ENCODE data around the gene XIST. TPM values are rescaled to one million over a fixed set of nuclear protein-coding genes. Genes with fewer than 3 reads are reported as not detected.

XIST gene
- total RNA-seq, 1 experiment from 2014 or later, result 1.0 TPM

DNA sequence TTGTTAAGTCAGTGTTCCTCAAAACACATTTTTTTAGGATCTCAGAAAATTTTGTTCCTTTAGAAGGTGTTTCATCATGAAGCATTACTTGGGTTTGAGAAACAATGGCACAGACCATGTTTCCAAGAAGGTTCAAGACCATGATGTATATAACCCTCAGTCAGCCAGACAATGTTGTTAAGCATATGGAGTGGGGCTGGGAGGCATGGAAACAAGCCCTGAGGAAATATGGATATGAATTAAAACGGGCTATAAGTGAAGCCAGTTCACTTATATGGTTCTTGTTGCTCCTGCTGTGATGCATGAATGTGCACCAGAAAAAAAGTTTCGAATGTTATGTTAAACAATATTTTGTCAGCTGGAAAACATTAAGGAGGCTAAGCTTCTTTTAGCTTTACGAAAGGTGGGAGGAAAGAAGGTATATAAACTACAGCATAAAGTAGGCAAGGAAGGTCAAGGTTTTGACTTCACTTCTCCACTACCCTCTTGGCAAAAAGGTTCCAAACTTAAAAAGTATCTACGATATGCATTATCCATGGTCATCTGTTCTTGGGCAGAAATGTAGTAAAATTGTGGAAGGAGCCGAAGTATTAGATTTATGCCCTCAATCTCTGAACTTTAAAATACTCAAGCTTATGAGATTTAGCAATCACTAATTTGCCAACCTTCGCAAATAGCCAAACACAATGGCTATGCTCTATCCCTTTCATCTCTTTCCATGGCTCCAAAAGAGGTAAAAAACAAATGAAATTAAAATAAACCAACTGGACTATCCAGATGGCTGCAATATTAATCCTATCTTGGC, 12.2 kb downstream of the XIST start:
- intact Hi-C loops (cut with micrococcal nuclease), result no loop called here
- H3K9me2 ChIP-seq (ENCODE audit: insufficient read depth), result no peaks in the 10 kb centered on the region
- no peaks in the 10 kb centered on the region for H3K4me1 ChIP-seq (ENCODE audit: control insufficient read depth in 1 of 2, insufficient read depth in 2 of 2, low read length in 2 of 2)
- no peak overlapping the region for H3K4me2 ChIP-seq (ENCODE audit: low read length)
- ChIA-PET RAD21 (ENCODE audit: low non-redundant PET in 1 of 2, low total read pairs in 2 of 2, uncharacterized antibody in 2 of 2, unreplicated experiment in 2 of 2) (no interaction called here), POLR2A (no interaction called here), CTCF (no interaction called here)
- H3K79me2 ChIP-seq (ENCODE audit: insufficient read depth, low read length), result no peaks in the 10 kb centered on the region
- DNase-seq (ENCODE audit: low read depth, low spot score) (no peak), ATAC-seq (no peak)
- H4K20me1 ChIP-seq (ENCODE audit: insufficient read depth), result no peaks in the 10 kb centered on the region
- H3K27ac ChIP-seq (ENCODE audit: low read depth, low read length), result no peak overlapping the region
- TF ChIP-seq, protein P1, sequence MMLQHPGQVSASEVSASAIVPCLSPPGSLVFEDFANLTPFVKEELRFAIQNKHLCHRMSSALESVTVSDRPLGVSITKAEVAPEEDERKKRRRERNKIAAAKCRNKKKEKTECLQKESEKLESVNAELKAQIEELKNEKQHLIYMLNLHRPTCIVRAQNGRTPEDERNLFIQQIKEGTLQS (IDR thresholded peaks at IDR 0.05), result no peak
- TF ChIP-seq TCF7L2 (IDR thresholded peaks at IDR 0.05; ENCODE audit: borderline replicate concordance, extremely low read depth, insufficient read depth, insufficient read length), result no peak
- H3K36me3 ChIP-seq (ENCODE audit: control insufficient read depth in 1 of 2, insufficient read depth in 2 of 2, low read length in 2 of 2), result no peaks in the 10 kb centered on the region
- no TSS peak for BruUV-seq (replicated peaks)
- H2AFZ ChIP-seq (ENCODE audit: low read depth, low read length, poor library complexity, severe bottlenecking), result no peak overlapping the region
- no peaks in the 10 kb centered on the region for H3K27me3 ChIP-seq (ENCODE audit: insufficient read depth, low read length)
- no peak overlapping the region for H3K4me3 ChIP-seq (replicated peaks in 1 of 2; ENCODE audit: low read depth in 1 of 2, low read length in 2 of 2)
- no peak overlapping the region for H3K9ac ChIP-seq (ENCODE audit: low read length)
- no peaks in the 10 kb centered on the region for H3K9me3 ChIP-seq (ENCODE audit: control insufficient read depth in 1 of 2, insufficient read depth in 1 of 2, low read depth in 1 of 2, low read length in 2 of 2)

DNA sequence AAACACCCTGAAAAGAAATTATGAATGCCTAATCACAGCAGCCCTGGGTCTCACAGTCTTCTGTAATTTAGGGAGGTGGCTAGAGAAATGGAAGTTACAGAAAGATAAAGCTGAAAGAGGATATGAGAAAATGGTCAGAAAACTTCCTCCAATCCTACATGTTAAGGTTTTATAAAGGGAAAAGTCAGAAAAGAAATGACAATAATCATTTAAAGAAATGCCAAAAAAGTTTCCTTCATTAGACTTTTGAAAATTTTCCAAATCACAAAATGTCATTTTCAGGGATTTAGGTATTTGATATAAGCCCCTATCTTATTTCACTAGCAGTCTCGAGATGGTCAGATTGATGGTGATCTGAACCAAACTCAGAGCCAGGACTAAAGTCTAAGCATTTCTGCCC, 13.4 kb downstream of the XIST start:
- H3K79me2 ChIP-seq (ENCODE audit: insufficient read depth, low read length), result no peaks in the 10 kb centered on the region
- DNase-seq (ENCODE audit: low read depth, low spot score), result no peak
- no peaks in the 10 kb centered on the region for H4K20me1 ChIP-seq (ENCODE audit: insufficient read depth)
- no peaks in the 10 kb centered on the region for H3K4me1 ChIP-seq (ENCODE audit: control insufficient read depth in 1 of 2, insufficient read depth in 2 of 2, low read length in 2 of 2)
- TF ChIP-seq FOSL1 (IDR thresholded peaks at IDR 0.05; ENCODE audit: low read depth) (no peak), POLR2AphosphoS5 (IDR thresholded peaks at IDR 0.05; ENCODE audit: low read depth, low read length) (no peak), RAD21 (IDR thresholded peaks at IDR 0.05; ENCODE audit: low read depth) (no peak), JUND (IDR thresholded peaks at IDR 0.05) (no peak), SP1 (IDR thresholded peaks at IDR 0.05; ENCODE audit: low read depth) (no peak), ZNF274 (IDR thresholded peaks at IDR 0.05; ENCODE audit: low read depth, low read length) (no peak), EZH2phosphoT487 (IDR thresholded peaks at IDR 0.05; ENCODE audit: borderline replicate concordance) (no peak), SRF (IDR thresholded peaks at IDR 0.05; ENCODE audit: low read depth) (no peak)
- TF ChIP-seq, protein P2, sequence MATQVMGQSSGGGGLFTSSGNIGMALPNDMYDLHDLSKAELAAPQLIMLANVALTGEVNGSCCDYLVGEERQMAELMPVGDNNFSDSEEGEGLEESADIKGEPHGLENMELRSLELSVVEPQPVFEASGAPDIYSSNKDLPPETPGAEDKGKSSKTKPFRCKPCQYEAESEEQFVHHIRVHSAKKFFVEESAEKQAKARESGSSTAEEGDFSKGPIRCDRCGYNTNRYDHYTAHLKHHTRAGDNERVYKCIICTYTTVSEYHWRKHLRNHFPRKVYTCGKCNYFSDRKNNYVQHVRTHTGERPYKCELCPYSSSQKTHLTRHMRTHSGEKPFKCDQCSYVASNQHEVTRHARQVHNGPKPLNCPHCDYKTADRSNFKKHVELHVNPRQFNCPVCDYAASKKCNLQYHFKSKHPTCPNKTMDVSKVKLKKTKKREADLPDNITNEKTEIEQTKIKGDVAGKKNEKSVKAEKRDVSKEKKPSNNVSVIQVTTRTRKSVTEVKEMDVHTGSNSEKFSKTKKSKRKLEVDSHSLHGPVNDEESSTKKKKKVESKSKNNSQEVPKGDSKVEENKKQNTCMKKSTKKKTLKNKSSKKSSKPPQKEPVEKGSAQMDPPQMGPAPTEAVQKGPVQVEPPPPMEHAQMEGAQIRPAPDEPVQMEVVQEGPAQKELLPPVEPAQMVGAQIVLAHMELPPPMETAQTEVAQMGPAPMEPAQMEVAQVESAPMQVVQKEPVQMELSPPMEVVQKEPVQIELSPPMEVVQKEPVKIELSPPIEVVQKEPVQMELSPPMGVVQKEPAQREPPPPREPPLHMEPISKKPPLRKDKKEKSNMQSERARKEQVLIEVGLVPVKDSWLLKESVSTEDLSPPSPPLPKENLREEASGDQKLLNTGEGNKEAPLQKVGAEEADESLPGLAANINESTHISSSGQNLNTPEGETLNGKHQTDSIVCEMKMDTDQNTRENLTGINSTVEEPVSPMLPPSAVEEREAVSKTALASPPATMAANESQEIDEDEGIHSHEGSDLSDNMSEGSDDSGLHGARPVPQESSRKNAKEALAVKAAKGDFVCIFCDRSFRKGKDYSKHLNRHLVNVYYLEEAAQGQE (IDR thresholded peaks at IDR 0.05; ENCODE audit: low read depth), result no peak
- no peaks in the 10 kb centered on the region for H3K27me3 ChIP-seq (ENCODE audit: insufficient read depth, low read length)
- H2AFZ ChIP-seq (ENCODE audit: low read depth, low read length, poor library complexity, severe bottlenecking), result no peak overlapping the region
- ATAC-seq, result no peak
- CTCF ChIA-PET, result no interaction called here
- no peak overlapping the region for H3K27ac ChIP-seq (ENCODE audit: low read depth, low read length)
- no peak overlapping the region for H3K4me3 ChIP-seq (replicated peaks in 1 of 2; ENCODE audit: low read depth in 1 of 2, low read length in 2 of 2)
- H3K9me2 ChIP-seq (ENCODE audit: insufficient read depth), result no peaks in the 10 kb centered on the region
- no TSS peak for BruUV-seq (replicated peaks)
- no peaks in the 10 kb centered on the region for H3K9me3 ChIP-seq (ENCODE audit: control insufficient read depth in 1 of 2, insufficient read depth in 1 of 2, low read depth in 1 of 2, low read length in 2 of 2)
- RAD21 ChIA-PET (ENCODE audit: low non-redundant PET in 1 of 2, low total read pairs in 2 of 2, uncharacterized antibody in 2 of 2, unreplicated experiment in 2 of 2), result no interaction called here
- intact Hi-C loops (cut with micrococcal nuclease), result no loop called here
- H3K36me3 ChIP-seq (ENCODE audit: control insufficient read depth in 1 of 2, insufficient read depth in 2 of 2, low read length in 2 of 2), result no peaks in the 10 kb centered on the region
- POLR2A ChIA-PET, result no interaction called here
- no peak overlapping the region for H3K4me2 ChIP-seq (ENCODE audit: low read length)
- H3K9ac ChIP-seq (ENCODE audit: low read length), result no peak overlapping the region

Measured in HCT116 (cell line).